Epithelial cell of proximal tubule (primary cell): ENCODE data around the gene PKIG. TPM values are rescaled to one million over a fixed set of nuclear protein-coding genes. Genes with fewer than 3 reads are reported as not detected.

Source experiments
- DNase-seq: peaks from one replicate; pipeline ENCODE4 v3.0.0-alpha.2; 2011; ENCODE audit warnings: low read depth
- H3K4me3 ChIP-seq: 2 replicates; pipeline ENCODE4 v1.5.1; 2011; ENCODE audit warnings: low read depth, mild to moderate bottlenecking, low read length
- total RNA-seq: library from RNA; depleted of rRNA; stranded (reverse); fragments of >200 nt; gene quantifications from 2 replicates; pipeline ENCODE4 v1.2.3, GENCODE V29; 2015
- TF ChIP-seq, protein P1 (sequence below): conservative IDR thresholded peaks from 2 replicates; pipeline ENCODE4 v1.5.1; 2012; ENCODE audit warnings: low read depth, mild to moderate bottlenecking, low read length

Gene PKIG
- total RNA-seq, 1 donor from 2014 or later, result 64.3 TPM

DNA sequence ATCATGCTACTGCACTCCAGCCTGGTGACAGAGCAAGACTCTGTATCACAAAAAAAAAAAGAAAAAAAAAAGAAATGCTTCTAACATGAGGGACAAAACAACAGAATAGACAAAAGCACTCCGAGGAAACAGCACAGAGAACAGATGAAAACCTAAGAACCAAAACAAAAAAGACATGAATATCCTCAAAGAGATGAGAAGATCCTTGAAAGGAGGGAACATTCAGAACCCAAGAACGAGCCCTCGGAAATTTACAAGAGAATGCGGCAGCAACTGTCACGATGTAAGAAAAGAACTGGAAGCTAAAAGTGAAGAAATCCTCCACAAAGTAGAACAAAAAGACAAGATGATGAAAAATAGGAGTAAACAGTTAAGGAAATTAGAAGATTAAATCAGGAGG lies 47.9 kb downstream of the PKIG start:
- TF ChIP-seq, protein P1, sequence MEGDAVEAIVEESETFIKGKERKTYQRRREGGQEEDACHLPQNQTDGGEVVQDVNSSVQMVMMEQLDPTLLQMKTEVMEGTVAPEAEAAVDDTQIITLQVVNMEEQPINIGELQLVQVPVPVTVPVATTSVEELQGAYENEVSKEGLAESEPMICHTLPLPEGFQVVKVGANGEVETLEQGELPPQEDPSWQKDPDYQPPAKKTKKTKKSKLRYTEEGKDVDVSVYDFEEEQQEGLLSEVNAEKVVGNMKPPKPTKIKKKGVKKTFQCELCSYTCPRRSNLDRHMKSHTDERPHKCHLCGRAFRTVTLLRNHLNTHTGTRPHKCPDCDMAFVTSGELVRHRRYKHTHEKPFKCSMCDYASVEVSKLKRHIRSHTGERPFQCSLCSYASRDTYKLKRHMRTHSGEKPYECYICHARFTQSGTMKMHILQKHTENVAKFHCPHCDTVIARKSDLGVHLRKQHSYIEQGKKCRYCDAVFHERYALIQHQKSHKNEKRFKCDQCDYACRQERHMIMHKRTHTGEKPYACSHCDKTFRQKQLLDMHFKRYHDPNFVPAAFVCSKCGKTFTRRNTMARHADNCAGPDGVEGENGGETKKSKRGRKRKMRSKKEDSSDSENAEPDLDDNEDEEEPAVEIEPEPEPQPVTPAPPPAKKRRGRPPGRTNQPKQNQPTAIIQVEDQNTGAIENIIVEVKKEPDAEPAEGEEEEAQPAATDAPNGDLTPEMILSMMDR, result no peak
- H3K4me3 ChIP-seq, result no peak overlapping the region
- no peak for DNase-seq

DNA sequence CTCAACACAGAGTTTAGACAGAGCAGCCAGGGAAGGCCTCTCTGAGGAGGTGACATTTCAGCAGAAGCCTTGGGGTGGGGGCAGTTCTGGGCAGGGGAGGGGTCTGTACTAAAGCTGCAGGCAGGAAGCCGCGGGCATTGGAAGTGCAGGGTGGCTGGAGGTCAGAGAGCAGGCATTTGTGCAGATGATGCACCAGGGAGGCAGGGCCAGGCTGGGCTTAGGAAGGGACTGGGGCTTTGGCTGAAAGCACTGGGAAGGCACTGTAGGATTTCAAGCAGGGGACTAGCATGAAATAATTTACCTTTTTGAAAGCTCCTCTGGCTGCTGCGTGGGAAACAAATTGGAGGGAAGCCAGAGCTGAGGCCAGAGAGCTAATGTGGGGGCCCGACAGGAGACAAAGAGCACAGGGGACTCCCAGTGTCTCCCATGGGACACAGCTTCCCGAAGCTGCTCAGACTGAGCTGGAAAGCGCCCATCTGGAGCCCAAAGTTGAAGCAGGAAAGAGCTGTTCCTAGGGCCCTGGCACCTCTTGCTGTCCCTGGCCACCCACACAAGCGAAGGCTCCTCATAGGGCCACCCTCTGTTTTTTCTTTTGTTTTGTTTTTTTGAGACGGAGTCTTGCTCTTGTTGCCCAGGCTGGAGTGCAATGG lies 49.8 kb downstream of the PKIG start:
- TF ChIP-seq, protein P1, result no peak
- DNase-seq, result no peak
- no peak overlapping the region for H3K4me3 ChIP-seq

DNA sequence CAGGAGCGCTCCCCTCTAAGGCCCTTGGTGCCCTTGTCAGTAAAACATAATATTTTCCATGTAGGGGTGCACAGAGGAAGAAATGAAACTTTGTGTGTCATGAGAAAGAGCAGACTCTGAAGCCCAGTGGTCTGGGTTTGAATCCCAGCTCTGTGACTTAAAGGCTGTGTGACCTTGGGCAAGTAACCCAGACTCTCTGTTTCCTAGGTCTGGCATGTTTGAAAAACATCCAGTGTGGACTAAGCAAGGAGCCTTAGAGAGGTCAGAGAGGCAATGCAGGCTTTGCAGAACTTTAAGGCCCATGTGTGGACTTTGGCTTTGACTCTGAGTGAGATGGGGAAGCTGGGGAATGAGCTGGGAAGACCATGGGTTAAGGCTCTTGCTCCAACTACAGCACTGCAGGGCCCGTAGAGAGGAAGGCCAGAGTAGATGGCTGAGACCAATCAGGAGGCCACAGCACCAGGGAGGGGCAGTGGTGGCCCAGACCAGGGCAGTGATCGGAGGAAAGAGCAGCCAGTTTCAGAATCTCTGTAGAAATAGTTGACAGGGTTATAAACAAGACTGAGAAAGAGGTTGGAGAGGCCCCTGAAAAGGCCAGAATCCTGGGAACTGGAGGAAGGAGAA lies 50.9 kb downstream of the PKIG start:
- no peak overlapping the region for H3K4me3 ChIP-seq
- TF ChIP-seq, protein P1, result no peak
- no peak for DNase-seq

DNA sequence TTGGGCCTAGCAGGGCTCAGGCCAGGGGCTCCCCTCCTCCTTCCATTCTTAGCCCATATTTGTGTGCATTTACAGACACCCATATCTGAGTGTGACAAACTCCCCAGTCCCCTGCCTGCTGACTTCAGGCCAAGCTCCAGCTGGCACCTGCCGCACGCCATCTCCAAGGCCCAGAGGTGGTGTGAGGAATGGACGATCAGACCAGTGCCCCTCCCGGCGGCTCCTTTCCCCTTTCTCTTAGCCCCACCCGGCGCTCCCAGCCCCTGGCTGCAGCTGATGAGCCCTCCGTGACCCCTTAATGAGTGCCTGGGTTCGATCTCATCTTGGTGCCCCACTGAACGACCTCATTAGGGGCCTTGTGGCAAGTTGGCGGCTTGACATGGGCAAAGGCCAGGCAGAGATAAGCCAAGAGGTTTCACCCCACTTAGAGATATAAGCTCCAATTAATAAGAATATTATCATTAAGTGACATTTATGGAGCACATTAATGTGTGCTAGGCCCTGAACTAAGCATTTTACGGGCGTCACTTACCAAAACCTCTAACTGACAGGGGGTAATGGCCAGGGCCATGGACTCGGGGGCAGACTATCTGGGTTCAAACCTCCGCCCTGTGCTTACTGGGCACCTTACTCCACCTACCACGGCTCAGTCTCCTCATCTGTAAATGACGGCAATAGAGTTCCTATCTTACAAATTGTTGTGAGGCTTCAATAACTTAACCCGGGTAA lies 51.7 kb downstream of the PKIG start:
- TF ChIP-seq, protein P1, result no peak
- DNase-seq, result no peak
- no peak overlapping the region for H3K4me3 ChIP-seq

DNA sequence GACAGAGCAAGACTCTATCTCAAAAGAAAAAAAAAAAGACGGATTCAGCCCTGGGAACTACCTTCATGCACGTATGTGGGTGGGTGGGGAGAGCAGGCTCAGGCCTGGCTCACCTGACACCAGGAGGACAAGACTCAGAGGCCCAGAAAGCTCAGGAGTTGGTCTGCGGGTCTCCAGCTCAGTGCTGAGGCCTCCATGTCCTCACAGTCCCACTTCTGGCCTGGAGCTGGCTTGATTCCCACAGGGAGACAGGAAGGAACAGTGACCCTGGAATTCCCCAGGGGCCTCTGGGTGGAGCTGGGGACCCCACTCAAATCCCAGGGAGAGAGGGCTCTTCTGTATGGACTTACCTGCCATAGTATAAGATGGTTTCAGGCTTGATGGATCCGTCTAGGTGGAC lies 53.5 kb downstream of the PKIG start:
- no peak overlapping the region for H3K4me3 ChIP-seq
- DNase-seq, result no peak
- TF ChIP-seq, protein P1, result no peak

DNA sequence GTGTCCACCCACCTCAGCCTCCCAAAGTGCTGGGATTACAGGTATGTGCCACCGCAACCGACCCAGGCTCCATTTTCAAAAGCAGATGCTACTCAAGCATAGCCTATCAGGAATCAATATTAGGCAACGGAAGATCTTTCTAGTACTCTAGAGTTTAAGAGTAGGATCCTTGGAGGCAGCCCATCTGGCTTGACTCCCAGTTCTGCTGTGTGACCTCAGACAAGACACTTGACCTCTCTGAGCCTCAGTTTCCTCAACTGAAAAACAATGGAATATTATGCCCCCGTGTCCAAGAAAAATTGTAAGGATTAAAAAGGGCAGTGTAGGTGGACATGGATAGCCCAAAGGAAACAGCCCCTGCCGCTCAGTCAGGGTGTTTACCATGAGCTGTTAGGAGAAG lies 54.7 kb downstream of the PKIG start:
- TF ChIP-seq, protein P1, result no peak
- no peak for DNase-seq
- no peak overlapping the region for H3K4me3 ChIP-seq
